ENCODE measurements around the gene RTEL1.

DNA sequence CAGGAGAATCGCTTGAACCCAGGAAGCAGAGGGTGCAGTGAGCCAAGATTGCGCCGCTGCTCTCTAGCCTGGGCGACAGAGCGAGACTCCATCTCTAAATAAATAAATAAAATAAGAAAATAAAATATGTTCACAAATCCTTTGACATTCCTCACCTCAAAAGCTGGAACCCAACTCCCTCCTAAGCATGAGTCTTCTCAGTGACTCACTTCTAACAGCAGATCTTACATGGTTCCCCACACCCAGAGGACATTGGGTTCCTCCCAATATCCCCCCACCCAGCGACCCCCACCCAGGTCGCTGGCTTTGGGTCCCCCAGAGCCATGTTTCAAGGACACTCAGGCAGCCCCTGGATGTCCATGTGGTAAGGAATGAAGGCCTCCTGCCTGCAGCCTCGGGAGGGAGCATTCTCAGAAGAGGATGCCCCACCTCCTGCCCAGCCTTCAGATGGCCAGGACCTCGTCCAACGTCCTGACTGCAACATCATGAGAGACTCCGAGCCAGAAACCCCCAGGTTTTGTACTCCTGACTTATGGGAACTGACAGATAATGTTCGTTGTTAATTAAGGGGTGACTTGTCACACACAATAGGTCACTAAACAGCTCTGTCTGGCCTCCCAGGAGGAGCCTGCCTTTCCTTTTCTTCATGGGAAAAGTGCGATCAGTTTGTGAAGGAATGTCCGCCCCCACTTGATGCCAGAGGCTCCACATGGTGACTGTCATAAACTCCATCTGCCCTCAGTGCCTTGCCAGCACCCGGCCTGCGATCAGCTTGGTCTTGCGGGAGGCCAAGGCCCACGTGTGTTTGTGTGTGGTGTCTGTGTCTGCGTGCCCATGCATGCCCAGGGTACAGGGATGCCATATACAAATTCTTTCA, 21.1 kb upstream of the RTEL1 start:
- TF ChIP-seq CTCF (IDR thresholded peaks at IDR 0.05) (no peak), POLR2A (IDR thresholded peaks at IDR 0.05) (no peak)
